H1 (cell line): Measurements from ENCODE around the gene COL21A1. TPM values are rescaled to one million over a fixed set of nuclear protein-coding genes. Genes with fewer than 3 reads are reported as not detected.

ENCODE experiments used
- CTCF ChIA-PET: fragments of 300-600 bp; sonication (Branson Sonifier 250); formaldehyde crosslinking; loops from one replicate; lab custom pipeline; 2021; ENCODE audit not compliant: partially characterized antibody; lab: Charles Lee
- POLR2A ChIA-PET: fragments of 300-600 bp; sonication (Branson Sonifier 250); formaldehyde crosslinking; loops from one replicate; lab custom pipeline; 2021; ENCODE audit warnings: inconsistent platforms; ENCODE audit not compliant: partially characterized antibody; lab: Charles Lee
- DNase-seq, 2 experiments: peaks; one replicate each; pipeline versions ENCODE4 v3.0.0 to v3.0.0-alpha.2; 2010 to 2022; ENCODE audit warnings: low spot score in 2 of 2, low read depth in 1 of 2, mixed read lengths in 1 of 2
- FAIRE-seq: peaks from 2 replicates; lab custom pipeline; 2011; peaks lifted over from hg19 to GRCh38; lab: Jason Lieb, UNC
- H2AFZ ChIP-seq: 2 replicates; pipeline ENCODE4 v1.8.1; 2012; ENCODE audit warnings: low read length, inconsistent platforms
- H2AK5ac ChIP-seq: 2 replicates; pipeline ENCODE4 v1.6.1; 2013; ENCODE audit warnings: low read depth, low read length
- H2BK120ac ChIP-seq: replicated peaks from 2 replicates; pipeline ENCODE3; 2013; ENCODE audit warnings: low read depth, low read length, inconsistent platforms
- H2BK12ac ChIP-seq: 2 replicates; pipeline ENCODE4 v1.6.1; 2013; ENCODE audit warnings: low read depth, low read length
- H2BK15ac ChIP-seq: 2 replicates; pipeline ENCODE4 v1.6.1; 2013; ENCODE audit warnings: low read length
- H2BK20ac ChIP-seq: 2 replicates; pipeline ENCODE4 v1.6.1; 2013; ENCODE audit warnings: low read length
- H2BK5ac ChIP-seq: 2 replicates; pipeline ENCODE4 v1.6.1; 2013; ENCODE audit warnings: low read depth, low read length
- H3K14ac ChIP-seq: 2 replicates; pipeline ENCODE4 v1.6.1; 2013; ENCODE audit warnings: inconsistent platforms; ENCODE audit not compliant: insufficient read length
- H3K18ac ChIP-seq: 2 replicates; pipeline ENCODE4 v1.6.1; 2013; ENCODE audit warnings: low read length; ENCODE audit errors: extremely low read depth
- H3K23ac ChIP-seq: 2 replicates; pipeline ENCODE4 v1.6.1; 2013; ENCODE audit warnings: inconsistent platforms; ENCODE audit not compliant: insufficient read length
- H3K23me2 ChIP-seq: 2 replicates; pipeline ENCODE4 v1.6.1; 2013; ENCODE audit warnings: low read depth, low read length
- H3K27ac ChIP-seq: 2 replicates; pipeline ENCODE4 v1.6.1; 2011; ENCODE audit warnings: low read depth, low read length, inconsistent platforms
- H3K27me3 ChIP-seq, 4 experiments: replicated peaks in 1 of 4; 1 replicate in 1 of 4; 2 replicates in 3 of 4; pipeline versions ENCODE4 v1.6.1 to v1.8.1; 2011 to 2013; ENCODE audit warnings: low read length in 3 of 4, mild to moderate bottlenecking in 3 of 4, inconsistent platforms in 2 of 4, mixed read lengths in 2 of 4, moderate library complexity in 1 of 4; ENCODE audit not compliant: control insufficient read depth in 3 of 4, insufficient read depth in 3 of 4; ENCODE audit errors: extremely low read depth in 1 of 4
- H3K36me3 ChIP-seq, 4 experiments: 2 replicates each; pipeline versions ENCODE4 v1.6.1 to v1.8.1; 2011 to 2013; ENCODE audit warnings: mild to moderate bottlenecking in 4 of 4, low read length in 3 of 4, moderate library complexity in 2 of 4, control low read depth in 1 of 4, inconsistent platforms in 1 of 4; ENCODE audit not compliant: insufficient read depth in 4 of 4, control insufficient read depth in 2 of 4
- H3K4ac ChIP-seq: replicated peaks from 2 replicates; pipeline ENCODE3; 2013; ENCODE audit warnings: low read length, low read depth, mixed read lengths, inconsistent platforms; ENCODE audit not compliant: insufficient read length
- H3K4me1 ChIP-seq, 4 experiments: replicated peaks in 1 of 4; 1 replicate in 1 of 4; 2 replicates in 3 of 4; pipeline versions ENCODE4 v1.6.1 to v1.8.1; 2011 to 2013; ENCODE audit warnings: low read length in 3 of 4, inconsistent platforms in 2 of 4, mixed read lengths in 1 of 4; ENCODE audit not compliant: insufficient read depth in 4 of 4, control insufficient read depth in 3 of 4
- H3K4me2 ChIP-seq, 2 experiments: 2 replicates each; pipeline versions ENCODE4 v1.6.1 to v1.8.1; 2011 to 2013; ENCODE audit warnings: low read depth in 2 of 2, low read length in 2 of 2, control low read depth in 1 of 2, inconsistent platforms in 1 of 2, mild to moderate bottlenecking in 1 of 2; ENCODE audit not compliant: insufficient read depth in 1 of 2
- H3K4me3 ChIP-seq, 4 experiments: fragments of 200-600, 300-600 bp in 1 of 4; sonication (generic), shearing (Covaris generic), sonication (Bioruptor Twin) in 1 of 4; 2 replicates each; pipeline versions ENCODE4 v1.5.1 to v1.8.1; 2011 to 2016; ENCODE audit warnings: low read length in 4 of 4, low read depth in 3 of 4, control low read depth in 2 of 4, inconsistent platforms in 2 of 4, mild to moderate bottlenecking in 2 of 4, mixed read lengths in 1 of 4, moderate library complexity in 1 of 4; ENCODE audit not compliant: insufficient read depth in 2 of 4; ENCODE audit errors: extremely low read depth in 1 of 4
- H3K56ac ChIP-seq: replicated peaks from 2 replicates; pipeline ENCODE3; 2013; ENCODE audit warnings: low read depth, mild to moderate bottlenecking, mixed read lengths, low read length, inconsistent platforms; ENCODE audit not compliant: insufficient read length
- H3K79me1 ChIP-seq: 2 replicates; pipeline ENCODE4 v1.6.1; 2013; ENCODE audit warnings: low read depth, low read length, control low read depth
- H3K79me2 ChIP-seq, 2 experiments: 2 replicates each; pipeline versions ENCODE4 v1.6.1 to v1.8.1; 2012 to 2013; ENCODE audit warnings: low read length in 2 of 2, mild to moderate bottlenecking in 2 of 2, inconsistent platforms in 1 of 2; ENCODE audit not compliant: insufficient read depth in 2 of 2, control insufficient read depth in 1 of 2
- H3K9ac ChIP-seq, 4 experiments: replicated peaks in 1 of 4; 1 replicate in 1 of 4; 2 replicates in 3 of 4; pipeline versions ENCODE4 v1.6.1 to v1.8.1; 2011 to 2013; ENCODE audit warnings: low read depth in 3 of 4, low read length in 3 of 4, control low read depth in 2 of 4, mild to moderate bottlenecking in 2 of 4, moderate library complexity in 2 of 4, inconsistent platforms in 1 of 4; ENCODE audit errors: extremely low read depth in 1 of 4
- H3K9me3 ChIP-seq, 2 experiments: 2 replicates each; pipeline versions ENCODE4 v1.6.1 to v1.8.1; 2012 to 2013; ENCODE audit warnings: mild to moderate bottlenecking in 2 of 2, moderate library complexity in 2 of 2, control low read depth in 1 of 2, inconsistent platforms in 1 of 2, low read depth in 1 of 2, low read length in 1 of 2, mixed read lengths in 1 of 2; ENCODE audit not compliant: insufficient read depth in 2 of 2
- H4K20me1 ChIP-seq, 2 experiments: replicated peaks in 1 of 2; 2 replicates each; pipeline versions ENCODE3 to v1.8.1; 2011 to 2013; ENCODE audit warnings: inconsistent platforms in 2 of 2, low read length in 2 of 2, mild to moderate bottlenecking in 1 of 2; ENCODE audit not compliant: insufficient read depth in 2 of 2, control insufficient read depth in 1 of 2
- H4K5ac ChIP-seq: 2 replicates; pipeline ENCODE4 v1.6.1; 2013; ENCODE audit warnings: low read length, low read depth, mixed read lengths, inconsistent platforms; ENCODE audit not compliant: insufficient read length
- H4K8ac ChIP-seq: 2 replicates; pipeline ENCODE4 v1.8.0; 2013; ENCODE audit warnings: mild to moderate bottlenecking, moderate library complexity, low read length, inconsistent platforms; ENCODE audit not compliant: insufficient read depth; ENCODE audit errors: extremely low read depth
- H4K91ac ChIP-seq: replicated peaks from 2 replicates; pipeline ENCODE3; 2013; ENCODE audit warnings: low read length, mixed read lengths, inconsistent platforms; ENCODE audit not compliant: insufficient read length
- MAFK ChIP-seq: IDR thresholded peaks from 2 replicates; pipeline ENCODE4 v1.6.1; 2012; ENCODE audit warnings: low read depth, mild to moderate bottlenecking, improper control_type of control experiment, low read length
- SRF ChIP-seq: IDR thresholded peaks from 2 replicates; pipeline ENCODE4 v1.6.1; 2011; ENCODE audit warnings: mild to moderate bottlenecking, low read depth, low read length, moderate library complexity
- polyA plus RNA-seq, 7 experiments: library from polyadenylated mRNA; depleted of rRNA in 3 of 7; stranded (reverse) in 5 of 7; unstranded in 2 of 7; fragments of >200 nt in 5 of 7; fragments of 200-250 nt in 2 of 7; gene quantifications; 1 replicate in 5 of 7; 2 replicates in 1 of 7; 4 replicates in 1 of 7; pipeline versions ENCODE4 v1.2.1 to v1.2.3, GENCODE V29; 2011 to 2013; ENCODE audit warnings: missing spikeins in 2 of 7, mixed read lengths in 2 of 7
- total RNA-seq: library from RNA; stranded (reverse); fragmentation: NEBNext Ultra II Directional; extraction: Animal tissue kit (Norgen Biotek cat#: 25700); gene quantifications from 2 replicates; pipeline ENCODE4 v1.2.1, GENCODE V29; 2021

Gene COL21A1
- total and polyA plus RNA-seq, 2 of the 8 experiments (the other 6 are each of a cell fraction or from before 2014, with no cell fraction given) = 1.6 to 3.4 TPM

DNA sequence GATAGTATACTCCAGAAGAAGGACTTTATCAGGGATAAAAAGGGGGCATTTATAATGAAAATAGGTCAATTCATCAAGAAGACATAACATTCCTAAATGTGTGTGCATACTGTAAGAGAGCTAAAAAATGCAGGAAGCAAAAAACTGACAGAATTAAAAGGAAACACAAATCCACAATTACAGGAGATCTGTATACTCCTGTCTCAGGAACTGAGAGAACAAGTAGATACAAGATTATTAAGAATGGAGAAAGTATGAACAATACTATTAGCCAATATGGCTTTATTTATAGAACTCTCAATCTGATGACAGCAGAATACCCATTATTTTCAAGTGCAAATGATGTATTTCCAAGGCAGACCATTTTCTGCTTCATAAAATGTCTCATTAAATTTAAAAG is 204.3 kb downstream of the COL21A1 start:
- Histone ChIP-seq H4K91ac (no peak overlapping the region), H3K23me2 (no peaks in the 10 kb centered on the region), H2BK5ac (no peak overlapping the region), H3K14ac (no peak overlapping the region), H3K4me1 (no peaks in the 10 kb centered on the region), H2BK12ac (no peak overlapping the region), H3K4me2 (no peak overlapping the region), H3K18ac (no peak overlapping the region), H3K23ac (no peak overlapping the region), H3K4me3 (no peak overlapping the region), H2BK120ac (no peak overlapping the region), H4K8ac (no peak overlapping the region), H3K79me2 (no peaks in the 10 kb centered on the region), H3K4ac (no peak overlapping the region), H2AK5ac (no peak overlapping the region), H3K27me3 (no peaks in the 10 kb centered on the region), H3K79me1 (no peaks in the 10 kb centered on the region), H3K9ac (no peak overlapping the region), H2BK20ac (no peak overlapping the region), H4K5ac (no peak overlapping the region), H3K36me3 (no peaks in the 10 kb centered on the region), H4K20me1 (no peaks in the 10 kb centered on the region), H2BK15ac (no peak overlapping the region), H3K27ac (no peak overlapping the region), H3K56ac (no peak overlapping the region), H2AFZ (no peak overlapping the region), H3K9me3 (no peaks in the 10 kb centered on the region)
- CTCF ChIA-PET = no interaction called here
- no peak for FAIRE-seq
- DNase-seq = no peak
- POLR2A ChIA-PET = no interaction called here
- TF ChIP-seq SRF (no peak), MAFK (no peak)
